ENCODE results near the gene MUSTN1. TPM values are rescaled to one million over a fixed set of nuclear protein-coding genes. Genes with fewer than 3 reads are reported as not detected.

MUSTN1 gene
- total and polyA plus RNA-seq, 2 donors, result 2.9 to 44.5 TPM

GRCh38 chr3:52866427-52866826 lies 31.6 kb upstream of the MUSTN1 start:
- Histone ChIP-seq H3K36me3 (ENCODE audit: insufficient read depth) (no peaks in the 10 kb centered on the region), H3K27ac (ENCODE audit: low read depth) (no peak overlapping the region), H3K4me3 (ENCODE audit: low read depth, low read length) (no peak overlapping the region), H3K4me1 (ENCODE audit: insufficient read depth) (no peaks in the 10 kb centered on the region)
- WGBS, result 95% methylated on average over 12 of the region's 12 CpGs
- no peak for DNase-seq (ENCODE audit: extremely low spot score)

DNA sequence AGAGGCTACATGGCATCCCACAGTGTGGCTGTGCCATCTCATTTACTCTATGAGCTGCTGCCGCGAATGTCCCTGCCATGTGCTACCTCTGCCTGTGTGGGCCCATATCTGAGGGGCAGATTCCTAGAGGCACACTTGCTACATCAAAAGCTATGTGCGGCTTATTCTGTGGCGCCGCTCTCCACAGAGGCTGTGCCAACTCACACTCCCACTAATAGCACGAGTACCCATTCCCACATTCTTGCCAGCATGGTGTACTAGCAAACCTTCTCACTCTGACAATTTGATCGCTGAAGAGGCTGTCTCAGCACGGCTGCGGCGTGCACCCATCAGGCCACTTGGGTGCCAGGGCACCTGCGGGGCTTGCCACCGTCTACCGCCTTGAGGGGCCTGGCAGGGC lies 31.2 kb upstream of the MUSTN1 start:
- no peaks in the 10 kb centered on the region for H3K36me3 ChIP-seq (ENCODE audit: insufficient read depth)
- 98% methylated on average over 13 of the region's 13 CpGs for WGBS
- no peaks in the 10 kb centered on the region for H3K4me1 ChIP-seq (ENCODE audit: insufficient read depth)
- no peak overlapping the region for H3K4me3 ChIP-seq (ENCODE audit: low read depth, low read length)
- H3K27ac ChIP-seq (ENCODE audit: low read depth), result no peak overlapping the region
- no peak for DNase-seq (ENCODE audit: extremely low spot score)

DNA sequence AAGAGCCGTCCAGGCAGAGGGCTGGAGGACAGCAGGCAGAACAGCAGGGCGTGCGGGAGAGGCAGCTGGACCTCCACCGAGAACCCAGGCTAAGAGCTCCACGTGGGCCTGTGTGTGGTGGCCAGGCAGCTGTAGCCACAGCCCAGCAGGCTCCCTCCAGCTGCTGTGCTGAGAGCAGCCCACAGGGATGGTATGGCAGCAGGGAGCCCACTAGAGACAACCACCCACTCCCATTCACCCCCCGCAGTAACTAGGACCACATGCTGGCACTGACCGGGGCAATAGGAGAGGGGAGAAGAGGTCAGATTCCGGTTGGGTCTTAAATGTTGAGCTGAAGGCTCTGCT lies 25.6 kb upstream of the MUSTN1 start:
- no peaks in the 10 kb centered on the region for H3K36me3 ChIP-seq (ENCODE audit: insufficient read depth)
- no peak overlapping the region for H3K4me3 ChIP-seq (ENCODE audit: low read depth, low read length)
- H3K27ac ChIP-seq (ENCODE audit: low read depth), result no peak overlapping the region
- no peaks in the 10 kb centered on the region for H3K4me1 ChIP-seq (ENCODE audit: insufficient read depth)
- no peak for DNase-seq (ENCODE audit: extremely low spot score)
- 74% methylated on average over 8 of the region's 8 CpGs for WGBS

DNA sequence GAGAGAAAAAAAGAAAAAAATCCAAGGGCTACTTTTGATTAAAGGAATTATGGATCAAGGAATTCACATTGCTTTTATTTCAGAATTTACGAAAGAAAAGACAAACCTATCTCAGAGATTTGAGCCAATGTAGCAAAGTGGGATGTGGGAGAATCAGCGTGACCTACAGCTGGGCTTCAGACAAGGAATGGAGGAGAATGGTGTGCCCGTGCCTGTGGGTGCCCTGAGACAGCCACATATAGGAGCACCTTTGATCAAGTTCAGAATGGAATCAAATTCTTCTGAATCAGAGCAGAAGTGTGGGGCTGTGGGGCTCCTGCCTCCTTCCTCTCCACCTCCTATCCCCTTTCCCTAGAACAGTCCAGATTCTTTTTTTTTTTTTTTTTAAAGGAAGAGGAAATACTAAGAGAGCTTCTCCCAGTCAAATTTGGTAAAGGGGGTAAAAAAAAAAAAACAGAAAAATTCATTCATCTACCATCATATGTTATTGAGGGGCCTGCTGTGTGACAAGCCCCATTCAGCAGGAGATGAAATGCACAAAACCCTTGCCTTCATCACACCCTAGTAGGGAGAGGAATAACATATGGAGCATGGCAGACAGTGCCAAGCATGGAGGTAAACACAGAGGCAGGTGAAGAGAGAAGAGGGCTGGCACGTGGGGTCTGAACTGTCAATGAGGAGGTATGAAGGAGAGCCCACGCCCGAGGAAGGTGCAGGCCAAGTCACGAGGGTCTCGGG lies 25.0 kb upstream of the MUSTN1 start:
- Histone ChIP-seq H3K36me3 (ENCODE audit: insufficient read depth) (no peaks in the 10 kb centered on the region), H3K27ac (ENCODE audit: low read depth) (no peak overlapping the region), H3K4me1 (ENCODE audit: insufficient read depth) (no peaks in the 10 kb centered on the region), H3K4me3 (ENCODE audit: low read depth, low read length) (no peak overlapping the region)
- 85% methylated on average over 8 of the region's 8 CpGs for WGBS
- DNase-seq (ENCODE audit: extremely low spot score), result no peak

GRCh38 chr3:52857864-52858263 lies 23.0 kb upstream of the MUSTN1 start:
- H3K4me3 ChIP-seq (ENCODE audit: low read depth, low read length), result no peak overlapping the region
- WGBS, result 80% methylated on average over 5 of the region's 5 CpGs
- DNase-seq (ENCODE audit: extremely low spot score), result no peak
- no peak overlapping the region for H3K27ac ChIP-seq (ENCODE audit: low read depth)
- H3K36me3 ChIP-seq (ENCODE audit: insufficient read depth), result peaks cover 3% of the 10 kb centered on the region
- H3K4me1 ChIP-seq (ENCODE audit: insufficient read depth), result no peaks in the 10 kb centered on the region

DNA sequence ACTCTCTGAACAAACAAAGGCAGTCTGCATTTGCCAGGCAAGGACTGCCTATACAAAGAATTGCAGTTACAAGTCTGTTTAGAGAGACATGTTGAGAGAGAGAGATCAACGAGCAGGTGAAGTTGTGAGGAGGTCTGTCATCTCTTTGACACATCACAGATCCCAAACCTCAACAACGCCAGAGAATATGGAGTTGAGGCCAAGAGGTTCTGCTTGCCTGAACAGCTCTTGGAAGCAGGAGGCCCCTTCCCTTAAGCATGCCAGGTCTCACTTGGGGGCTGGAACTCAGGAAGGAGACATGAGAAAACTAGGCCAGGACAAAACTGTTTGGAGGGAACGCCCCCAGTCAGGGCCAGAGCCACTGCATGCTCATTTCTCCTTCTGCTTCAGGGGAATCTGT lies 22.3 kb upstream of the MUSTN1 start:
- no peak for DNase-seq (ENCODE audit: extremely low spot score)
- Histone ChIP-seq H3K36me3 (ENCODE audit: insufficient read depth) (peaks cover 3% of the 10 kb centered on the region), H3K27ac (ENCODE audit: low read depth) (no peak overlapping the region), H3K4me3 (ENCODE audit: low read depth, low read length) (no peak overlapping the region), H3K4me1 (ENCODE audit: insufficient read depth) (no peaks in the 10 kb centered on the region)
- WGBS, result 58% methylated on average over 3 of the region's 3 CpGs

- 86% methylated on average over 5 of the region's 5 CpGs for WGBS
- no peak overlapping the region for H3K27ac ChIP-seq (ENCODE audit: low read depth)
- no peak overlapping the region for H3K4me3 ChIP-seq (ENCODE audit: low read depth, low read length)
- peaks cover 3% of the 10 kb centered on the region for H3K36me3 ChIP-seq (ENCODE audit: insufficient read depth)
- no peaks in the 10 kb centered on the region for H3K4me1 ChIP-seq (ENCODE audit: insufficient read depth)
- DNase-seq (ENCODE audit: extremely low spot score), result no peak
Observed at GRCh38 chr3:52856666-52857065, 21.8 kb upstream of the MUSTN1 start.

- WGBS, result 86% methylated on average over 2 of the region's 2 CpGs
- DNase-seq (ENCODE audit: extremely low spot score), result no peak
- H3K27ac ChIP-seq (ENCODE audit: low read depth), result no peak overlapping the region
- no peak overlapping the region for H3K4me3 ChIP-seq (ENCODE audit: low read depth, low read length)
- peaks cover 3% of the 10 kb centered on the region for H3K36me3 ChIP-seq (ENCODE audit: insufficient read depth)
- no peaks in the 10 kb centered on the region for H3K4me1 ChIP-seq (ENCODE audit: insufficient read depth)
Observed at GRCh38 chr3:52854013-52854412, 19.2 kb upstream of the MUSTN1 start.

GRCh38 chr3:52852419-52852818 lies 17.6 kb upstream of the MUSTN1 start:
- Histone ChIP-seq H3K4me1 (ENCODE audit: insufficient read depth) (no peaks in the 10 kb centered on the region), H3K36me3 (ENCODE audit: insufficient read depth) (peaks cover 3% of the 10 kb centered on the region), H3K4me3 (ENCODE audit: low read depth, low read length) (no peak overlapping the region), H3K27ac (ENCODE audit: low read depth) (no peak overlapping the region)
- DNase-seq (ENCODE audit: extremely low spot score), result no peak
- 85% methylated on average over 2 of the region's 2 CpGs for WGBS

GRCh38 chr3:52851348-52851747 lies 16.5 kb upstream of the MUSTN1 start:
- H3K36me3 ChIP-seq (ENCODE audit: insufficient read depth), result peaks cover 5% of the 10 kb centered on the region
- WGBS, result 77% methylated on average over 3 of the region's 3 CpGs
- no peaks in the 10 kb centered on the region for H3K4me1 ChIP-seq (ENCODE audit: insufficient read depth)
- H3K4me3 ChIP-seq (ENCODE audit: low read depth, low read length), result no peak overlapping the region
- no peak overlapping the region for H3K27ac ChIP-seq (ENCODE audit: low read depth)
- DNase-seq (ENCODE audit: extremely low spot score), result no peak

DNA sequence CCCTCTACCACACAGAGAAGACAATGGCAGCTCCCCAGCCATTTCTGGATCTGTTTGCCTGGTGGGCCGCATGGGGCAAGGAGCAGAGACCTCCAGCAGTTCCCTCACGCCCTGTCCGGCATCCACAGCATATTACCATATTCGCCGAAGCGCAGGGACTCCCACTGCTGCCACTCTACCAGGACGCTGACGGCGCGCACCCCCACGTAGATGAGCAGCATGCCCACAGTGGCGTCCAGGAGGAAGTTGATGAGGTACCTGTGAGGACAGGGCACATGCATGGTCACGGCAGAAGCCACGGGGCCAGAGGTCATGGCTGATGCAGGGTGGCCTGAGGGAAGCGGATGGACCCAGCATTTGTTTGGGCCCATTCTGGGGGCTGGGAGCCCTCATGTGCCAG lies 14.8 kb upstream of the MUSTN1 start:
- DNase-seq (ENCODE audit: extremely low spot score), result no peak
- Histone ChIP-seq H3K4me3 (ENCODE audit: low read depth, low read length) (no peak overlapping the region), H3K36me3 (ENCODE audit: insufficient read depth) (peaks cover 5% of the 10 kb centered on the region), H3K27ac (ENCODE audit: low read depth) (no peak overlapping the region), H3K4me1 (ENCODE audit: insufficient read depth) (no peaks in the 10 kb centered on the region)
- 96% methylated on average over 15 of the region's 15 CpGs for WGBS

DNA sequence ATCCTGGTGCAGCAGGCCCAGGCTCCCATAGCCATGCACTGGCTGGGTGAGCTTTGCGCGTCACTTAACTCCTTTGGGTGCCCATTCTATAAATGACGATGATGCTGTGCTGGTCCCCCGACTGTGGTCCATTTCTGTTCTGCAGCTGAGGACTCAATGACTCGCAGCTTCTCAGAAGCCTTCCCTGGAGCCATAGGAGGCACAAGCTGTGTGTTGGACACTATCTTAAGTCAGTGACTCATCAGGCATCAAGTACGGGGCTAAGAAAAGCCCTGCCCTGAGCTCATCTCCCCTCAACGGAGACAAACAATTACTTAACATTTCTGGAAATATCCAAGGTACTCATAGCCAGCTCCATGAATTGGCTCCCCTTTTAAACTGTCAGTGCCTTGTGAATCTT lies 13.8 kb upstream of the MUSTN1 start:
- H3K4me3 ChIP-seq (ENCODE audit: low read depth, low read length), result no peak overlapping the region
- no peaks in the 10 kb centered on the region for H3K4me1 ChIP-seq (ENCODE audit: insufficient read depth)

GRCh38 chr3:52847726-52848125 lies 12.9 kb upstream of the MUSTN1 start:
- no peak overlapping the region for H3K4me3 ChIP-seq (ENCODE audit: low read depth, low read length)
- no peak overlapping the region for H3K27ac ChIP-seq (ENCODE audit: low read depth)
- H3K36me3 ChIP-seq (ENCODE audit: insufficient read depth), result peaks cover 2% of the 10 kb centered on the region
- H3K4me1 ChIP-seq (ENCODE audit: insufficient read depth), result no peaks in the 10 kb centered on the region
- 93% methylated on average over 7 of the region's 7 CpGs for WGBS
- no peak for DNase-seq (ENCODE audit: extremely low spot score)

More for the DNA sequence above, 13.8 kb upstream of the MUSTN1 start:
- DNase-seq (ENCODE audit: extremely low spot score), result no peak
- Histone ChIP-seq H3K36me3 (ENCODE audit: insufficient read depth) (peaks cover 5% of the 10 kb centered on the region), H3K27ac (ENCODE audit: low read depth) (no peak overlapping the region)
- WGBS, result 63% methylated on average over 7 of the region's 7 CpGs

DNA sequence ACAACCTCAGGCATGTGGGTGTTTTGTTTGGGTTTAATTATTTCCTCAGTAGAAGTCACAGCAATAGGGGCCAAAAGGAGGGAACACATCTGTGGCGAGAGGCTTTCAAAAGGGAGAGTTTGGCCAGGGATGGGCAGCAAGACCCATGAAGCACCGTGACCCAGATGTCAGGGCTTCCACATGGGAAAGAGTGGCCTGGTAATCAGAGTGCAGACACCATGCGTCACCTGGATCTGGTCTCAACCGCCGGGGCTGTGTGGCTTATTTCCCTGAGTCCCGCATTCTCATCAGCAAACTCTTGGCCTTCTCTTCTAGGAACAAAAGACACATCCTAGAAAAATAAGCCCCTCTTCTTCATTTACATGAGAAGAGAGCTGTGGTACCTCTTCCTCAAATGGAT lies 12.4 kb upstream of the MUSTN1 start:
- Histone ChIP-seq H3K36me3 (ENCODE audit: insufficient read depth) (peaks cover 2% of the 10 kb centered on the region), H3K4me3 (ENCODE audit: low read depth, low read length) (no peak overlapping the region), H3K27ac (ENCODE audit: low read depth) (no peak overlapping the region), H3K4me1 (ENCODE audit: insufficient read depth) (no peaks in the 10 kb centered on the region)
- WGBS, result 95% methylated on average over 6 of the region's 6 CpGs
- DNase-seq (ENCODE audit: extremely low spot score), result no peak
